ENCODE measurements around the gene RNF212B. TPM values are rescaled to one million over a fixed set of nuclear protein-coding genes. Genes with fewer than 3 reads are reported as not detected.
"Not testable (repeated sequence)": the region's sequence is repeated elsewhere in the genome, so short reads cannot be mapped to it uniquely, and the experiment has no call there.

The RNF212B gene
- total RNA-seq, 1 donor from 2014 or later = not detected

- no peak for DNase-seq (ENCODE audit: low spot score)
These were observed 4.3 kb downstream of the RNF212B start for GRCh38 chr14:23242076-23242475.

GRCh38 chr14:23243066-23243465 is 5.3 kb downstream of the RNF212B start:
- no peak for DNase-seq (ENCODE audit: low spot score)

- no peak for DNase-seq (ENCODE audit: low spot score)
These were observed 7.5 kb downstream of the RNF212B start for GRCh38 chr14:23245282-23245681.

DNA sequence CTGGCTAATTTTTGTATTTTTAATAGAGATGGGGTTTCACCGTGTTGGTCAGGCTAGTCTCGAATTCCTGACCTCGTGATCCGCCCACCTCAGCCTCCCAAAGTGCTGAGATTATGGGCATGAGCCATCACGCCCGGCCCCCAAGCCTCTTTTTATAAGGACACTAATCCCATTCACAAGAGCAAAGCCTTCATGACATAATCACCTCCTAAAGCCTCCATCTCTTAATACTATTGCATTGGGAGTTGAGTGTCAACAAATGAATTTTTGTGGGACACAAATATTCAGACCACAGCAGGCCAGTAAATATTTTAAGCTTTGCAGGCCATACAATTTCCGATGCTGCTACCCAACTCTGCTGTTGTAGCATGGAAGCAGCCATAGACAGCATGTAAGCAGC is 10.9 kb downstream of the RNF212B start:
- no peak for DNase-seq (ENCODE audit: low spot score)

- no peak for DNase-seq (ENCODE audit: low spot score)
These were observed 12.1 kb downstream of the RNF212B start for GRCh38 chr14:23249824-23250223.

GRCh38 chr14:23252006-23252405 is 14.3 kb downstream of the RNF212B start:
- DNase-seq (ENCODE audit: low spot score) = no peak

DNA sequence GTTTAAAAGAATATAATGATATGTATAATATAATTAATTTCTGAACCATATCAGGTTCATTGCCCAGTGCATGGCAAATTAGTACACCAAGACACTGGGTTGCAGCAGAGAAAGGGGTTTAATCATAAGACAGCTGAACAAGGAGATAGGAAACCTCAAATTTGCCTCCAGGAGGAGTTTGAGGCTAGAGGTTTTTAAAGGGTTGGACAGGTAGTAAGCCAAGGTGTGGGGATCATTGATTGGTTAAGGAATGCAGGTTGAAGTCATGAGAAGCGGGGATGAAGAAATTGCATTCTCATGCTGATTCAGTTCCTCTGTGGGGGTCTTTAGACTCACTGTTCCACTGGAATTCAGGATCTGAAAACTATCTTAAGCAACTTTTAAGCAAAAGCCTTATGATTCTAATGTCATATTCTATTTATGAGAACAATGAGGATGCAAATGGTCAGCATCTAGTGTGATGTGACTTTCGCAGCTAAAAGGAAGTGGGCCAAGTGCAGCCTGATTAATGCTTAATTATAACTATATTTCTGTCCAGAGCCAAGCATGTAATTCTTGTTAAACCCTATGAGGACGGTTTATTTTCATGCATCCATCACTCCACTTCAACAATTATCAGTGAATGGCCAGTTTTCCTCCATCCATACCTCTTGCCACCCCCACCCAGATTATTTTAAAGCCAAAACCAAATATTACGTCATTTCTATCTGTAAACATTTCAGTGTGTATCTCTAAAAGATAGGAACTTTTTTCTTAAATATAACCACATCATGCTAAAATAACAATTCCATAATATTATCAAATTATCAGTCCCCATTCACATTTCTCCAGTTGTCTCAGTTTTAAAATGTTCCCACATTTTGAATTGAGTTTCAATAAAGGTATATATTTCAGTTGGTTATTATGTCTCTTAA is 14.9 kb downstream of the RNF212B start:
- DNase-seq (ENCODE audit: low spot score) = no peak

DNA sequence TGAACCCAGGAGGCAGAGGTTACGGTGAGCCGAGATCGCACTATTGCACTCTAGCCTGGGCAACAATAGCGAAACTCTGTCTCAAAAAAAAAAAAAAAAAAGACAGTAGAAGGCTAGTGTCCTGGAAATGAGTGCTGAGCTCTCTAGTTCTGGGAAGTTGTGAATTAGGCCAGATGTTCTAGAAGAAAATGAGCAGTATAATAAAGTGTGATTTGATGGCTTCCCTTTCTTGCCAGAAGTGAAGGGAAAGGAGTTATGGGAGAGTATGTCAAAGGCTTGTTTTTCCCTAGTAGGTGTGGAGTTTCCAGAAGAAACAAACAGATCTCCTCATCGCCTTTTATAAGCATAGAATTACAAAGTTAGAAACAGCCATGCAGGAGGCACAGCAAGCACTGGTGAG is 20.5 kb downstream of the RNF212B start:
- no peak for DNase-seq (ENCODE audit: low spot score)

DNA sequence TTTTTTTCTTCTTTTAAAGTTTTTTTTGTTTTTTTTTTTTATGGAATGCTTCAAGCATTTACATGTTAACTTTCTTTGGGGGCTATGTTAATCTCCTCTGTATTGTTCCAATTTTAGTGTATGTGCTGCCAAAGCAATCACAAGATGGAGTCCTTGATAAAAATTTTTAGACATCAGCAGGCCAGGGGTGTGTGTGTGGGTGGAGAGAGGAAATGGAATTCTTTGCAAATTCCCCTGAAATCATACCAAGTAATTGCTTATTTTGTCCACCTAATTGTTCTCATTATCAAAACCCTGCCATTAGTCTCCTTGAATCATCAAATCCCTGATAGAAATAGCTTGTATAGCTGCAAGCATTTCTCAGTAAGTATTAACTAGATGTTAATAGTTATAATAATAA is 21.7 kb downstream of the RNF212B start:
- no peak for DNase-seq (ENCODE audit: low spot score)

GRCh38 chr14:23260849-23261248 is 23.1 kb downstream of the RNF212B start:
- not testable (repeated sequence) for DNase-seq (ENCODE audit: low spot score)

- no peak for DNase-seq (ENCODE audit: low spot score)
These were observed 31.5 kb downstream of the RNF212B start for GRCh38 chr14:23269193-23269592.

GRCh38 chr14:23275412-23275811 is 37.7 kb downstream of the RNF212B start:
- no peak for DNase-seq (ENCODE audit: low spot score)

GRCh38 chr14:23277189-23277588 is 39.5 kb downstream of the RNF212B start:
- DNase-seq (ENCODE audit: low spot score) = no peak

DNA sequence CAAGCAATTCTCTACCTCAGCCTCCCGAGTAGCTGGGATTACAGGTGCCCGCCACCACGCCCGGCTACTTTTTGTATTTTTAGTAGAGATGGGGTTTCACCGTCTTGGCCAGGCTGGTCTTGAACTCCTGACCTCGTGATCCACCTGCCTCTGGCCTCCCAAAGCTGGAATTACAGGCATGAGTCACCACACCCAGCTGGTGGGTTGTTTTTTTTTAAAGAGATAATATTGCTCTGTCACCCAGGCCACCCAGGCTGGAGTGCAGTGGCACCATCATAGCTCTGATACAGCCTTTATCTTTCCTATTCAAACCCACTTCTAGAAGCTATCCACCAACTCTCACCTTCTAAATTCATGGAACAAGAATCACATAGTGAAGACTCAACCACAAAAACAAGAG is 40.2 kb downstream of the RNF212B start:
- DNase-seq (ENCODE audit: low spot score) = not testable (repeated sequence)

DNA sequence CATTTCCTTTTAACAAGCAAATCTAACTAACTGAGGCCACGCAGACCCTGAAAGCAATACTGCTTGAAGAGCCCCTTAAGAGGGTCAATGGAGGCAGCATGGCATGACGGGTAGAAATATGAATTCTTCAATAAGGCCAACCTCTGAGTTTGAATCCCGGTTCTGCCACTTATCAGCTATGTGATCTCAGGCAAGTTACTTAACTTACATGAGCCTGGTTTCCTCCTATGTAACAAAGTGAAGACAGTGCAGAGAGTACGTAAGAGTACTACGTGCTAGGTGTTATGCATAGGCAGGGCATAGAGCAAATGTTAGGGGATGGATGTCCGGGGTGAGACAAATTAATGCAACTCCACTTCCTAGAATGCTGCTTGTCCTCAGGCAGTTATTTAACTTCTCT is 43.5 kb downstream of the RNF212B start:
- DNase-seq (ENCODE audit: low spot score) = no peak

- no peak for DNase-seq (ENCODE audit: low spot score)
These were observed 47.2 kb downstream of the RNF212B start for GRCh38 chr14:23284654-23285529.

DNA sequence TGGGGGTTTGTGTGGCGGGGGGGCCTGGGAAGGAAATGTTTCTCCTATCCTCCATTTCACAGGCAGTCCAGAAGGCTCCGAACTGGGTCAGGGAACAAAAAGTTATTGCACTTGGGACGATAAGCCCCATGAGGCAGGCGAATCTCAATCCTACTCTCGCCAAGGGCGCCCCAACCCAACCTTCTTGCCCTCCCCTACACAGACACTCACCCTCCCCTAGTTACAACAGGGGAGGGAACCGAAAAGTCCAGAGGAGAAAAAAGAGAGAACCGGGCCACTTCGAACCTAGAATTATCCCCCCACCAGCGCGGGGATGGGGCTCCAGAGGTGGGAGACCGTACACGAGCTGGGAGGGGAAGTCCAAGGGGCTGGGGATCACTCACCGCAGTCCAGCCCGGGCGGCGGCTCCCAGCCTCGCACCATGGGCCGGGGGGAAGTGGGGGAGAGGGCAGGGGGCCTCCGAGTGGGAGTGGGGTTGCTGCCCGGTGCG is 47.8 kb downstream of the RNF212B start:
- DNase-seq (ENCODE audit: low spot score) = no peak

DNA sequence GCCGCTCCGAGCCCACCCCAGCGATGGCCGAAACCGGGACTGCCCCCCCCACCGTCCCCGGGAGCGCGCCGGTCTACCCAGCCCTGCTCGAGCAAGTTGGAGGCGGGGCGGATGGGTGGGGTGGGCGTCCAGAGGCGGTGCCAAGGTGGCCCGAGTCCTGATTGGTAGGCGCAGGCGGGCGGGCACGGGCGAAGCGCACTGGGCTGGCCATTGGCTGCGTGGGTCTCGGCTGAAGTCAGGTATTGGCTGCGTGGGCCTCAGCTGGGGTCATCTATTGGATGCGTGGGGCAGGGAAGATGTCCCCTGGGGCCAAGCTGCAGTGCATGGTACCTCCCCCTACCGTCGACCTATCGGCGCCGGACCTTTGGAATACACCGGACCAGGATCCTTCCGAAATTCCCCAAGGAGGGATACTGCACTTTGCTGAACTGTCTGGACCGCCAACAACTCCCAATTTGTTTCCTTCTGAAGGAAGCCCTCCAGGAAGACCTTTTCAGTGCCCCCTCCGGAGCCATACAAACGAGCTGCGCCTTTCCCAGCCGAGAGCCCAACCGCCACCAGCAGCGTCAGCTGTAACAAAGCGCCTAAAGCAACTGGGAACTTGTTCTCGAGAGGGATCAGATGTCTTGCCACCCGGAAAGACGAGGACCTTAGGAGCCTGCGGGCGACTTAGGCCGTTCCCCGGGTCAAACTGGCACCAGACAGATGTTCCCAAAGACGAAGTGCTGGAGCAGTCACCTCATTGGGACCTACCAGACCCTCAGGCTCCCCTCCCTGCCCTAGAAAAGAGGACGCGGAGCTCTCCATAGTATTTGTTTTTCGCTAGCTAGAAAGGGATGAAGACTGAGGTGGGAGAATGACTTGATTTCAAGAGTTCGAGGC is 48.5 kb downstream of the RNF212B start, which contains the start of gene HOMEZ:
Gene HOMEZ, minus strand, starts transcription at position 113 of the 882 bp plus-strand sequence. CDS start 180 bp downstream, outside the sequence.
- DNase-seq (ENCODE audit: low spot score) = peak; percentile 100

DNA sequence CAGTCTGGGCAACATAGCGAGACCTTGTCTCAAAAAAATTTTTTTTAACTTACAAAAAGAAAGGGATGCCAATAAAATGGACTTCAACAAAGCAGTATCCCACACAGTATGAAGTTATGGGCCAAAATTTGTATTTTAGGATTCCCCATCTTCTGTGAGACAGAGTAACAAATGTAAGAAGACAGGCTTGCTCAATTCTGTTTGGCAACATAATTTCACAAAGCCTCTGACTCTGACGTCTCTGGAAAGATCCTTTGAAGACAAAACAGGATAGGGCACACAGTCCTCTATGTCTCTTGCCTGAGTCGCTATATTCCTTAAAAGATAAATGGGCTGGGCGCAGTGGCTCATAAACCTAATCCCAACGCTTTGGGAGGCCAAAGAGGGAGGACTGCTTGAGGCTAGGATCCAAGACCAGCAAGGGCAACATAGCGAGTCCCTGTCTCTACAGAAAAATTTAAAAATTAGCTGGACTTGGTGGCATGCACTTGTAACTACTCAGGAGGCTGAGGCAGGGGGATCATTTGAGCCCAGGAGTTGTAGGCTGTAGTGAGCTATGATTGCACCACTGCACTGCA is 49.3 kb downstream of the RNF212B start:
- no peak for DNase-seq (ENCODE audit: low spot score)

All from mesenteric fat pad (tissue), 1 donor.